GM19043 (cell line): ENCODE results near the gene NFKBIE.

Experiments
- ATAC-seq: cut with Tn5 transposase; IDR thresholded peaks from one replicate; pipeline ENCODE4 v1.9.1; 2021; ENCODE audit warnings: low read depth; ENCODE audit not compliant: unreplicated experiment

Gene NFKBIE

DNA sequence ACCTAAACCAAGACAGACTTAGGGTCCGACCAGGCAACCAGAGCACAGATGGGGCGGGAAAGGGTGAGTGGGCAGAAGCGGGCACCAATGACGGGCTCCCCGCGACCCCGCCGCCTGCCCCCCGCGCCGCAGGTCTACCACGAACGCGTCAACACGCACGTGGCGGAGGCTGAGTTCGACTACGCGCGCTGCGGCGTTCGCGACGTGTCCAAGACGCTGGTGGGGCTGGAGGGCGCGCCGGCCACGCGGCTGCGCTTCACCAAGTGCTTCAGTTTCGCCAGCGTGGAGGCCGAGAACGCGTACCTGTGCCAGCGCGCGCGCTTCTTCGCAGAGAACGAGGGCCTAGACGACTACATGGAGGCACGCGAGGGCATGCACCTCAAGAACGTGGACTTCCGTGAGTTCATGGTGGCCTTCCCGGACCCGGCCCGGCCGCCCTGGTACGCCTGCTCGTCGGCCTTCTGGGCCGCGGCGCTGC lies 10.0 kb upstream of the NFKBIE start:
- ATAC-seq: no peak

DNA sequence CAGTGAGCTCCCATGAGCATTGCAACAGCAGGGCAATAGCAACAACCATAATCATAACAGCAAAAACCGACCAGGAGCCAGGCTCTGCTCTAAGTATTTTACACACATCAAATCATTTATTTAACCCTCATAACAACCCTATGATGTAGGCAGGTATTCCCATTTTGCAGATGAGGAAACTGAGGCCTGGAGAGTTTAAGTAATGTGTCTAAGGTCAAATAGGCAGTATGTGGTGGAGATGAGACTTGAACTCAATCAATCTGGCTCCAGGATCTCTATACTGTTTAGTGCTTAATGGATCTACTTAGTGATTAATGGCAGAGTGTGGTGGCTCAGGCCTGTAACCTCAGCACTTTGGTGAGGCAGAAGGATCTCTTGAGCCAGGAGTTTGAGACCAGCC lies 8.3 kb upstream of the NFKBIE start:
- ATAC-seq: no peak

DNA sequence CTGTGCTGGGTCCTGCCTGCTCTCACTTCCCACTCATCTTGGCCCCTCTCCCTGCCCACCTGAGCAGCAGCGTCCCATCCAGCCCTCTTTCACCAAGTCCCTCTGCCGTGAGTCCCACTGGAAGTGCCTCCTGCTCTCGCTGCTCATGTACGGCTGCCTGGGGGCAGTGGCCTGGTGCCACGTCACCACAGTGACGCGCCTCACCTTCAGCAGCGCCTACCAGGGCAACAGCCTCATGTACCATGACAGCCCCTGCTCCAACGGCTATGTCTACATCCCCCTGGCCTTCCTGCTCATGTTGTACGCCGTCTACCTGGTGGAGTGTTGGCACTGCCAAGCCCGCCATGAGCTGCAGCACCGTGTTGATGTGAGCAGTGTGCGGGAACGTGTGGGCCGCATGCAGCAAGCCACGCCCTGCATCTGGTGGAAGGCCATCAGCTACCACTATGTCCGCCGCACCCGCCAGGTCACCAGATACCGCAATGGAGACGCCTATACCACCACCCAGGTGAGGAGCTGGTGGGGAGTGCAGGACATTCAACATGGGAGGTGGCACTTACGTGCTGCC lies 7.7 kb upstream of the NFKBIE start:
- ATAC-seq: no peak

DNA sequence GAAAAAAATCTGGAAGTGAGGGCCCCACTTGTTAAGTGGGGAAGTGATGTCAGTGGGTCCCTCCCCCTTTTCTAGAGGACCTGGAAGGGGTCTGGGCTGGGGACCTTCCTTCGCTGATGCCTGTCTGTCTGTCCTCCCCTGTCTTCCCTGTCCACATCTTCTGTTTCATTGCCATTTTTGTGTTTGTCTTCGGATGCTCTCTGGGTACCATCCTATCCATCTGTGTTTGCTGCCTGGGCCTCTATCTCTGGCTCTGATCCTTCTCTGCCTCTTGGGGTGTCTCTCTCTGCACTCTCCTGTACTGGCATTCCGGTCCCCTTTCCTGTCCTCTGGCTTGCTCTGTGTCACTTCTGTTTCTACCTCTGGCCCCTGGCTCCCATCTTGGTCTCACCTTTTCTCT lies 7.2 kb upstream of the NFKBIE start:
- no peak for ATAC-seq

DNA sequence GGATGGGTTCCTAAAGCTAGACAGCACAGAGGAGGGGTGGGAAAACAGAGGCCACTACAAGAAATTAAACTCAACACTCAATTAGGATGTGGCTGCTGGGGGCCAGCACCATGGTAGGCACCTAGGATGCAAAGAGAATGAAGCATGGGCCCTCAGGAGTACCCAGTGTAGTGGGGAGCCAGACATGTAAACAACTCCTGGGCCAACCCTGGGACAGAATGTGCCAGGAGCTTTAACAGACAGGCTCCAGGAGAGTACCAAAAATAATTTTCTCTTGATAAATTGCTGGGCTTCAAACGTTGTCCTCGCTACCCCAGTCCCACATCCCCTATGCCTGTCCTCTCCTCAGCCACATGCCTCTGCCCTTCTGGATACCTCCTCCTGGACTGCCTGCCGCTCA lies 6.6 kb upstream of the NFKBIE start:
- ATAC-seq: no peak

DNA sequence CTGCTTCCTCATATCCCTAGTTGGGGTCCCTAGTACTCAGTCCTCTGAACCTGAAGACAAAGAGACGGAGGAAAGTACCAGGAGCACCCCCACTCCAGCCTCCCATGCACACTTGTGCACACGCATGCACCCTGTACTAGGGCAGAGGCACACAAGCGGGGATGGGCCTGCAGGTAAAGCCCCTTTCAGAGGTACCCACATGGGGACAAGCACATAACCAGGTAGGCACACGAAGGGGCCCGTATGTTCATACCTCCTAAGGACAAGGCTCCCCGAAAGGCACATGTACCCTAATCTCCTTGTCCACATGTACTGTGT lies 6.0 kb upstream of the NFKBIE start:
- no peak for ATAC-seq

DNA sequence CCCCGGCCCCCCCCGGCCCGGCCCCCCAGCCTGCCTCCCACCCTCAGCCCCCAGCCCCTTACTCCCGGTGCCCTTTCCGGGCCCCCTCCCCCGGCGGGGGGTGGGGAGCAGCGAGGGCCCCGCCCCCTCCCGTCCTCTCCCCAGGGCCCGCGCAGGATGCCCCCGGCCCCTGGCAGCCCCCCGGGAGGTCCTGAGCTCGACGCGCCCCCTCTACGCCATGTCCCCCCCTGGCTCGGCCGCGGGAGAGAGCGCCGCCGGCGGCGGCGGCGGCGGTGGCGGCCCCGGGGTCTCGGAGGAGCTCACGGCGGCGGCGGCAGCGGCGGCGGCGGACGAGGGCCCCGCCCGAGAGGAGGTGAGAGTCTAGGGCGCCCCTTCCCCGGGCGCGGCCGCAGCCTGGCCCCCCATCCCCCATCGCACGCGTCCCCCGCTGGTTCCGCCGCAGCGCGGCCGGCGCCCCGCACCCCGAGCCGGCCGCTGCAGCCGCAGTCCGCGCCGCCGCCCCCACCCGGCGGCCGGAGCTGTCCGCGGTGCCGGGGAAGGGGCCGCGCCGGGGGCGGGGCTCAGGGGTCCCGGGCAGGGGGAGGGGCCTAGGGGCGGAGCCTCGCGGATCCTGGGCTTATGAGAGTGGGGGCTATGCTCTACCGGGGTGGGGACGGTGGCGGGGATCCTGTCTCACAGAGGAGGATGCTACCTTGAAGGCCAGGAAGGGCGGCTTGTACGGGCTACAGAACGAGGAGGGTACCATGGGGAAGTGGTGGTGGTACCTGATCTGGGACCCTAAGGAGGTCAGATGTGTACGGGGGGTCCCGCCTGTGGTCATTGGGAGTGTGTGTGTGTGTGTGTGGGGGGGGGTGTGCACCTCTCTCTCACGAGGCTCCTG lies 5.4 kb upstream of the NFKBIE start:
- ATAC-seq: no peak

DNA sequence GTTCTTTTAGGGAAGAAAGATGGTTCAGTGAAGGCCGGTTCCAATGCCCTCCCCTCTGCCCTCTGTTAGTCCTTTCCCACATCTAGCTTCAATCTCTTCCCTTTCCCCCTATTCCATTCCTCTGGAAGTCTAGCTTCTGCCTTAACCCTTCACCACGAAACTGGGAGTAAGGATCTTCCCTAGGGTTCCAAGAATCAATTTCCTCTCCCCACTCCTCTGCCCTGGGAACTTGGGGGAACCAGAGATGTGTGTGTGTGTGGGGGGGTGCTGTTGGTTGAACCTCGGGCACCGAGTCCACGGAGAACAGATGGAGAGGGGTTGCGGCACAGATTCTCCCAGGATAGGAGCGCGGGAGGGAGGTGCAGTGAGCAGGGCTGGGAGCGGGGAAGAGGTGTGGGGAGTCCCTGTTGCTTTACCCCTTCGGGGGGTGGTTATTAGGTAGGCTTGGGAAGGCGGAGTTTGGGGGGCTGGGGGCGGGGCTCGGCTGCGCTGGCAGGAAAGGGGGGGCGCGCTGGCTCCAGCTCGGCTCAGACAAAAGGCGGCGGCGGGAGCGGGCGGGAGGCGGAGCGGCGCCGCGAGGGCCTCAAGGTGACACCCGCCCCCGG lies 4.7 kb upstream of the NFKBIE start, which contains the start of gene TMEM151B:
TSS of gene TMEM151B (plus strand) at position 530 of the 605 bp plus-strand sequence. CDS start 293 bp downstream, outside the sequence.
- no peak for ATAC-seq

DNA sequence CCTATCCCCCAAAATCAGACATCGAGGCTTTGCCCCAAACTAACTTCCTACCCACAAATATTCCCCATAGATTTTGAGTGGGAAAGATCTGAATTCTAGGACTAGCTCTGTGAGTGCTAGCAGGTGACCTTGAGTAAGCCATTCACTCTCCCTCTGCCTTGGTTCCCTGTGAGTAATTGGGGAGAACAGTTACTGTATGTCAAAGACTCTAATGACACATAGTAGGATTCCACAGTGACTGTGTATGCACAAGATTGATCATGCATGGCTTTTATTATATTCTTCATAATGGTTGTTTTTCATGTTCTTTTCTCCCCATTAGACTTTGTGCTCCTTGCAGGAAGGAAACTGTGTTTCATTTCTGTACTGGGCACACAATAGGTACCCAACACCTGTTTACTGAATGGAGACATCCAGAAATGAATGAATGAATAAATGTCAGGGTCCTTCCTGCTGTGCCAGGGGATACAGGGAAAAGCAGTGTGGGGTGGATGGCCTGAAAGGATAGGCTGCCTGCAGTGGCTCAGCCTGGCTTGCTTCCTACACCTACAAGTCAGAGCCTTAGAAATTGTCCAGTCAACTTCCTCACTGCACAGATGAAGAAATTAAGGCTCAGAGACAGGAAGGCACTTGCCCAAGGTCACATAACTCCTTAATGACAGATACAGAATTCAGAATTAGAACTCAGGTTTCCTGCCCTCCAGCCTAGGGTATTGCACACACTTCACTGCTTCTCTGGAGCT lies 4.0 kb upstream of the NFKBIE start:
- no peak for ATAC-seq

DNA sequence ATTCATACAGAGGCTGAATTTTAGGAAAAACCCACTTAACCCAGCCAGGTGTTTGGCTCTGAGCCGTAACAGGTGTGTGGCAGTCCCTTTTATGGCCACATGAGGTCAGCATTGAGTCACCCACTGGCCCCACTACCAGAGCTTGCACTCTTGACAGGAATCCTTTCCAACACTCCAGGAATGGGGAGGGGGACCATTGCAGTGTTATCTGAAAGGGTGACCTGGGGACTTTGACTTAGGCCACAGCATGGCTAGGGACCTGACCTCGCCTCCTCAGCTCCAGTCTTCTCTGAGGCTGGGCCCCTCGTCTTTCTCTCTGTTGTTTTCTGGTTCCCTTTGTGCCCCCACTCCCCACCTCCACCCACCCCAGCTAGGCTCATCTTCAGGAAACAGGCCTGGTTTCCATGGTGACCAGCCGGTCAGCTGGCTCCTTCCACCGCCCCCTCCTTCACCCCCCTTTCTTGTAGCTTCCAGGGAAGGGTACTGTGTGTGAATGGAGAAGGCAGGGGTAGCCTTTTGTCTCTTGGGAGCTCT lies 2.8 kb upstream of the NFKBIE start:
- no peak for ATAC-seq

DNA sequence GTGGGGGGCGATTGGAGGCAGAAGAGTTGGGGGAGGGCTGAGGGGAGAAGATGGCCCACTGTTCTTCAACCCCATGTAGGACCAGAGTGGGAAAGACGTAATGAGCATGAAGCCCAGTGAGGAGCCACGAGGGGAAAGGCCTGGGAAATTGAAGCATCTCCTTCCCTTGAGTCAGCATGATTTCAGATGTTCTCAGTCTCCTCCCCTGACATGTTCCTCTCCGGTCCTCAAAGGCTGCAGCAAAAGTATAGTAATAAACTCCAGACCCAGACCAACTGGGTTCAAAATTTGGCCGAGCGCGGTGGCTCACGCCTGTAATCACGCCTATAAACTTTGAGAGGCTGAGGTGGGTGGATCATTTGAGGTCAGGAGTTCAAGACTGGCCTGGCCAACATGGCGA lies 1.9 kb upstream of the NFKBIE start:
- no peak for ATAC-seq

DNA sequence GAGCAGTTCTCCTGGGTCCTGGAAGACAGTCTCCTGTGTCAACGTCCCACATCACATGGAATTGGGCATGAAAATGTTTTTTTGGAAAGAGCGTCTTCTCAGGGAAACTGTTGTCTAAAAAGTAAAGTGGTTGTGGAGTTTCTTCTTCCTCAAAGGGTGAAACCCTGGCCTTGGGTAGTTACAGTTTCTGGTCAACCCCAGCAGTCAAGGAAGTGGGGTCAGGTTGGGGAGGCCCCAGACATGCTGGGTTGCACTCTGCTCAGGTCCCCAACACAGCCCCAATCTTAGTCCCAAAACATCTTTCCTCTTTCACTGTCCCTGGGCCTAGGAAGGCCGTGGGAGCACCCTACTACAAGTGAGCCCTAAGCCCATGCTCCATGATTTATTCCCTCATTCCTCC lies 996 bp upstream of the NFKBIE start:
- peak; percentile 38 for ATAC-seq

DNA sequence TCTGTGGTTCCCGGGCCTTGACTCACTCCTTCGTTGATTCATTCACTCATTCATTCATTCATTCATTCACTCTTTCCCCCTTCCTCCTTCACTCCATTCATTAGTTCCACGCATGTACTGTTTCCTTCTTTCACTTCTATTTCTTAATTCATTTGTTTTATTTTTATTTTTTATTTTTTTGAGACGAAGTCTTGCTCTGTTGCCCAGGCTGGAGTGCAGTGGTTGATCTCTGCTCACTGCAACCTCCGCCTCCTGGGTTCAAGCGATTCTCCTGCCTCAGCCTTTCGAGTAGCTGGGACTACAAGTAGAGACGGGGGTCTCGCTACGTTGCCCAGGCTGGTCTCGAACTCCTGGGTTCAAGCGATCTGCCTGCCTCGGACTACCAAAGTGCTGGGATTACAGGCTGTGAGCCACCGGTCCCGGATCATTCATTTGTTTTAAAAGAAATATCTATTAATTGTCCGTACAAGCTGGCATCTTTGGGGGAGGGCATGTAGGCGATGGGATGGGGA lies 427 bp upstream of the NFKBIE start:
- ATAC-seq: no peak

DNA sequence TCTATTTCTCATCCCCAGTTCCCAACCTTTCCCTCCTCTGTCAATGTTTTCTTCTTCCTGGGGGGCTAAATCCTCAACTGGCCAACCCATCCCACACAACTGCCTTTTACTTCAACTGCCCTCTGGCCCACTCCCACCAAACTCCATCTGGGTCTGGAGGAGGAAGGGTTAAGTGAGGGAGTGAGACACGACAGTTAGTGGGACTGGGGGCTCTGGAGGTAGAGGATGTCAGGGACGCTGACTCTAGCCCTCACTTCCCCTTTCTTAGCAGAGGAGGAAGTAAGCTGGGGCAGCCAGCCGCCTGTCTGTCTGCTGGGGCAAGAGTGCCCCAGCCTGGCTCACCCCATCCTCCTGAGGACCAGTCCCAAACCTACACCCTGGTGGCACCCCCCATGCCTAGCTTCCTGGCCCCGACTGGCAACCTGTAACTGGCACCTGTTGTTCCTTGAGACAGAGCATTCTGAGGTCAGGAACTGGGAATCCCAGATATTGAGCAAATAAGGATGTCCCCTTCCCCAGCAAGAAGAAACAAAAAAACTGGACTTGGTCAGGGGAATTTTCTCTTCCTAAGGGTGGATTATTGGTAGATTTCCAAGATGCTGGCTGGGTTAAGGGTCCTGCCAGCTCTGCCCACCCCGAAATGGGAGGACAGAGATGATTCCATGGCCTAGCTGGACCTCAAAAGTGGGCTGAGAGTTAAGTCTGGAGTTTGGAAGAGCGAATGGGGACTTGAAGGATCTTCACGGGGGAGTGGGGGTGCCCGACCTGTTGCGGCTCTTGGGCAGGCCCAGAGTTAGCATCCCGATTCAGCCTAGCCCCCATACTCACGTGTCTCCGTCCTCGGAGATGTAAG lies 971 bp downstream of the NFKBIE start:
- peak; percentile 41 for ATAC-seq

DNA sequence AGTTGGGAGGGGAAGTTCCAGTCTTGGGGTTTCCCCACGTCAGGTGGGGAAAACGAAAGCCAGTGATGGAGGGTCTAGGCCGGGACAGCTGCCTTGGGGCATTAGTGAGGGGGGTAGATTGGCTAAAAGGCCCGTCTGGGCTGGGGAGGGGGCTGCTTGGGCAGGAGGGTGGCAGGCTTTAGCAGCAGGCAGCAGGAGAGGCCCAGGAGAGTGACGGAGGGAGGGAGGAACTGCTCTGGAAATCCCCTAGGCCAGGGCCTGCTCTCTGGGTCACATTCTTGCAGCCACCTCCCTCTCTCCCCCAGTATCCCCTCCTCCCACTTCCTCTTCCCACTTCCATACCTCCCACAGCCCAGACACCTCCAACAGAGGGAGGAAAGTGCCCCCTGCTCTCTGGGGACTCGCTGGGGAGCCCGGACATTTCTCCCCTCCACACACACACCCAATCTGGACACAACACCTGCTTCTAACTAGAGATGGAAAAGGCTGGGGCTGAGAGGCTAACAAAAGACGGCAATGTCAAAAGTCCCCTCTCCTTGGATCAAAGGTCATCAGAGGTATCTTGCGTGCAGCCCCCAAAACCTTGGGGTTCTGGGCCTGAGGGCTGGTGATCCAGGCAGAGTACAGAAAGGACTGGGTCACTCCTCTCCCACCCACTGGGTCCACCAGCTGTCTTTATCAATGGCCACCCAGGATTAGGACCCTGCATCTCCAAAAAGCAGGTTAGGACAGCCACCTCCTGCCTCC lies 1.8 kb downstream of the NFKBIE start:
- ATAC-seq: no peak

DNA sequence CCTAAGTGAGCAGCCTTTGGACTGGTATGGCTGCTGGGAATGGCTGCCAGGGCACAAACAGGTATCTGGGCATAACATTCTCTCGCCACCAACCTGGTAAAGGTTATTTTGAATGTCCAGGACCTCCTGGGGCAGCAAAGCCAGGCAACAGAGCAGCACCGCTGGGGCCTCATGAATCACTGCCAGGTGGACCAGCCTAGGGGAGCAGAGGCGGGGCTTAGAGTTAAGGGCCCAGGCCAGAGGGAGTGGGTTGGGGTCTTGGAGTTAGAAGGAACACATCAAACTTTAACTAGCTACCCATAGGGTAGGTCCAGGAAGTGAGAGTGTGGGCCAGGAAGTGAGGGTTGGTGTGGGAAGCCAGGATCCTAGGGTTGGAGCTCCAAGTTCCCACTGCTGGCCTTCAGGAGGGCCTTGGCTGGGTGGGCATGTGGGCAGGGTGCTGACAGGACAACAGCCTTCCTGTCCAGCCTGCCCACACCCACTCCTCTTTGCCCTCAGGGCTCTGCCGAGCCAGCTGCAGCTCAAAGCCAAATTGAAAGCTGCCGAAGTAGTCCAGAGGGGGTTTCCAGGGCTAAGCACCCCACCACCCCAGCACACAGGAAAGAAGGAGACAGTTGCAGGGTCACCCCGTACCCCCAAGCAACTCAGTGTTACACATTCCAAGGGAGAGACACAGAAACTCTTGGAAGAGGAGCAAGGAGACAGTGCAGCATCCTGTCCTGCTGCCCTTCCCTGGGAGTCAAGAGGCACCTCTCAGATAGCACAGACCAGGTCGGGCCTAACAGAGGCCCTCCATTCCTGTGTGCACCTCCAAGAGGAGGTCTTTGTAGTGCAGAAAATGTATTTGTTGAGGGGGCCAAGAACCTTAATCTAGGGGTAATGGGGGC lies 2.6 kb downstream of the NFKBIE start:
- no peak for ATAC-seq

DNA sequence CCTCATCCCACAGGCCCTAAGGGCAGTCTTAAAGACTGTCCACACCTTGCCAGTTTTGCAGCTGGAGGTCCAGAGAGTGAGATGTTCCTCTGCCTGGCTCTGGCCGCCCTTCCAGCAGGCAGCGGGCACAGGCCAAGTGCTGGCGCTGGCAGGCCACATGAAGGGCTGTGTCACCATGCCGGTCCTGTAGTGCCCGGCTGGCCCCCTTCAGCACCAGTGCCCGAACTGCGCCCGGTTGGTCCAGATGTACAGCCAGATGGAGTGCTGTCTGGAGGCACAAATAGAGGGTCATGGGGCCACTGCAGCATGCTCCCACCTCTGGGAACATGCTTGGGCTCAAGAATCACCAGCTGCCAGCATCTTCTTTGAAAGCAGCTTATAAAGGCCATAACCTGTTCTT lies 3.8 kb downstream of the NFKBIE start:
- ATAC-seq: no peak
